ENCODE measurements around the gene GTF3C5.

- TF ChIP-seq POLR2A (IDR thresholded peaks at IDR 0.05) (no peak), CTCF (IDR thresholded peaks at IDR 0.05) (no peak)
Observed at GRCh38 chr9:133076691-133077090, 45.9 kb downstream of the GTF3C5 start.
